GM12878 (cell line): ENCODE results near the gene FAM161A. TPM values are rescaled to one million over a fixed set of nuclear protein-coding genes. Genes with fewer than 3 reads are reported as not detected.

Experiments
- BCL11A ChIP-seq: IDR thresholded peaks from 2 replicates; pipeline ENCODE4 v1.6.1; 2011; ENCODE audit warnings: low read depth, low read length
- BHLHE40 ChIP-seq, 2 experiments: fragments of 450-650 bp in 1 of 2; IDR thresholded peaks; 2 replicates each; pipeline ENCODE4 v1.6.1; 2011 to 2017; ENCODE audit warnings: low read depth in 2 of 2, borderline replicate concordance in 1 of 2, improper control_type of control experiment in 1 of 2, low read length in 1 of 2, mild to moderate bottlenecking in 1 of 2
- CHD2 ChIP-seq: IDR thresholded peaks from 2 replicates; pipeline ENCODE4 v1.6.1; 2011; ENCODE audit warnings: low read depth, low read length, improper control_type of control experiment, borderline replicate concordance
- CHD4 ChIP-seq: fragments of 200-600 bp; sonication (generic); IDR thresholded peaks from 2 replicates; pipeline ENCODE4 v1.6.1; 2016; ENCODE audit warnings: mild to moderate bottlenecking
- EED ChIP-seq: sonication (generic); IDR thresholded peaks from 2 replicates; pipeline ENCODE4 v1.6.1; 2016; ENCODE audit warnings: antibody characterized with exemption, low read depth
- EZH2 ChIP-seq: IDR thresholded peaks from 2 replicates; pipeline ENCODE4 v1.6.1; 2012; ENCODE audit warnings: low read depth, mild to moderate bottlenecking, control low read depth, inconsistent platforms, low read length, borderline replicate concordance; ENCODE audit not compliant: control insufficient read depth
- GABPA ChIP-seq: IDR thresholded peaks from 2 replicates; pipeline ENCODE4 v1.6.1; 2014; ENCODE audit warnings: antibody characterized with exemption, low read depth, mild to moderate bottlenecking, inconsistent platforms
- IKZF1 ChIP-seq: fragments of 450-650 bp; conservative IDR thresholded peaks from 2 replicates; pipeline ENCODE4 v1.6.1; 2017; ENCODE audit warnings: antibody characterized with exemption, mild to moderate bottlenecking
- JUNB ChIP-seq: IDR thresholded peaks from 2 replicates; pipeline ENCODE4 v1.6.1; 2016; ENCODE audit warnings: antibody characterized with exemption, mild to moderate bottlenecking
- MEF2B ChIP-seq: fragments of 450-650 bp; IDR thresholded peaks from 2 replicates; pipeline ENCODE4 v1.6.1; 2018; ENCODE audit warnings: mild to moderate bottlenecking, moderate library complexity; ENCODE audit not compliant: partially characterized antibody, poor library complexity, severe bottlenecking
- MTA3 ChIP-seq: IDR thresholded peaks from 2 replicates; pipeline ENCODE4 v1.6.1; 2012; ENCODE audit warnings: low read length, inconsistent platforms, borderline replicate concordance
- MYB ChIP-seq: fragments of 150-350 bp; IDR thresholded peaks from 2 replicates; pipeline ENCODE4 v1.6.1; 2014; ENCODE audit warnings: mild to moderate bottlenecking, low read depth, low read length, borderline replicate concordance
- MYC ChIP-seq: IDR thresholded peaks from 2 replicates; pipeline ENCODE4 v1.6.1; 2011; ENCODE audit warnings: mild to moderate bottlenecking, low read length, moderate library complexity, inconsistent platforms; ENCODE audit not compliant: insufficient read depth, insufficient replicate concordance, insufficient read length, severe bottlenecking
- NFXL1 ChIP-seq: fragments of 450-650 bp; IDR thresholded peaks from 2 replicates; pipeline ENCODE4 v1.6.1; 2017; ENCODE audit warnings: antibody characterized with exemption, mild to moderate bottlenecking, borderline replicate concordance
- NR2C2 ChIP-seq: IDR thresholded peaks from 2 replicates; pipeline ENCODE4 v1.6.1; 2011; ENCODE audit warnings: borderline replicate concordance, low read depth; ENCODE audit not compliant: control insufficient read depth, insufficient read length
- RAD21 ChIP-seq: IDR thresholded peaks from 2 replicates; pipeline ENCODE4 v1.6.1; 2011; ENCODE audit warnings: mild to moderate bottlenecking, low read depth, low read length, moderate library complexity; ENCODE audit not compliant: insufficient read depth
- SUPT20H ChIP-seq: IDR thresholded peaks from 2 replicates; pipeline ENCODE4 v1.6.1; 2011; ENCODE audit warnings: low read depth, mild to moderate bottlenecking, low read length, moderate library complexity, borderline replicate concordance; ENCODE audit not compliant: control insufficient read depth
- SUZ12 ChIP-seq: fragments of 200-600 bp; sonication (generic); IDR thresholded peaks from one replicate; pipeline ENCODE4 v1.6.1; 2018; ENCODE audit warnings: antibody characterized with exemption, mild to moderate bottlenecking; ENCODE audit not compliant: unreplicated experiment
- TCF7 ChIP-seq: IDR thresholded peaks from 2 replicates; pipeline ENCODE4 v1.6.1; 2014; ENCODE audit warnings: antibody characterized with exemption, borderline replicate concordance
- WRNIP1 ChIP-seq: IDR thresholded peaks from 2 replicates; pipeline ENCODE4 v1.6.1; 2011; ENCODE audit warnings: low read depth, low read length, improper control_type of control experiment, borderline replicate concordance
- YBX1 ChIP-seq: fragments of 450-650 bp; IDR thresholded peaks from 2 replicates; pipeline ENCODE4 v1.6.1; 2016; ENCODE audit warnings: antibody characterized with exemption
- ZBED1 ChIP-seq: IDR thresholded peaks from 2 replicates; pipeline ENCODE4 v1.6.1; 2016; ENCODE audit warnings: borderline replicate concordance
- ZNF384 ChIP-seq: IDR thresholded peaks from 2 replicates; pipeline ENCODE4 v1.6.1; 2012; ENCODE audit warnings: low read depth, mild to moderate bottlenecking, low read length, improper control_type of control experiment, borderline replicate concordance
- ZSCAN29 ChIP-seq: fragments of 450-650 bp; IDR thresholded peaks from 2 replicates; pipeline ENCODE4 v1.6.1; 2017; ENCODE audit warnings: mild to moderate bottlenecking, moderate library complexity
- polyA plus RNA-seq, 11 experiments: library from polyadenylated mRNA; depleted of rRNA in 4 of 11; unstranded in 6 of 11; stranded (reverse) in 5 of 11; fragments of >200 nt; fragmentation: Nextera tagmentation in 4 of 11; fragmentation: Illumina TruSeq in 1 of 11; extraction: Ambion mirVana in 4 of 11; extraction: Trizol in 1 of 11; gene quantifications; 1 replicate in 1 of 11; 2 replicates in 10 of 11; pipeline versions ENCODE4 v1.2.1 to v1.2.3, GENCODE V29; 2011 to 2016; ENCODE audit warnings: inconsistent platforms in 2 of 11, missing spikeins in 2 of 11, low read depth in 1 of 11
- total RNA-seq, 4 experiments: library from RNA; depleted of rRNA in 3 of 4; stranded (reverse); fragments of >200 nt in 3 of 4; fragmentation: Illumina TruSeq in 1 of 4; extraction: Trizol in 1 of 4; gene quantifications; 2 replicates each; pipeline versions ENCODE4 v1.2.1 to v1.2.3, GENCODE V29; 2013 to 2021
- TF ChIP-seq, protein P1 (sequence below): IDR thresholded peaks from 2 replicates; pipeline ENCODE4 v1.6.1; 2012; ENCODE audit warnings: mild to moderate bottlenecking, low read depth, low read length
- TF ChIP-seq, protein P2 (sequence below): fragments of 450-650 bp; IDR thresholded peaks from 2 replicates; pipeline ENCODE4 v1.6.1; 2014; ENCODE audit warnings: mild to moderate bottlenecking

The FAM161A gene
- total and polyA plus RNA-seq, 10 of the 15 experiments (the other 5 are each of a cell fraction or from before 2014, with no cell fraction given): 2.2 to 12.2 (median 8.9) TPM

DNA sequence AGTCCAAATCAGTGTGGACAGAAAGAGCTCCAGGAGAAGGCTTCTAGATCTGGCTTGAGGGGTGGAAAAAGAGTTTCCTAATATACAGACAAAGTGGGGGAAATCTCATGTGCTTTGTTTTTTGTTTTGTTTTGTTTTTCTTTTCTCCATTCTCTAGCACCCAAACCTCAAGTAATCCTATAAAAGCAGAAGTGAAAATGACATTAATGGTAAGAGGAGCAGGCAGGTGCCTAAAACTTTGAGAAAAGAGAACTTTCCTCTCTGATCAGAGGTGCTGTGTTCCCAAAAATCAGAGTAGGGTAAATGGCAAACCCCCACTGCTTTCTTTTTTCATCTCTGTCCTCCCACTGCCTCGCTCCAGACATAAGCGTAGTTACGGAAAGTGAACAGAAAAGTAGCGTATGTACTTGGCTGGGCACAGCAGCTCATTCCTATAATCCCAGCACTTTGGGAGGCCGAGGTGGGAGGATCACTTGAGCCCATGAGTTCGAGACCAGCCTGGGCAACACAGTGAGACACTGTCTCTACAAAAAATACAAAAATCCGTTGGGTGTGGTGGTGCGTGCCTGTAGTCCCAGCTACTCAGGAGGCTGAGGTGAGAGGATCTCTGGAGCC lies 77.8 kb downstream of the FAM161A start (continued):
- TF ChIP-seq EZH2: no peak
- no peak for TF ChIP-seq YBX1
- TF ChIP-seq RAD21: 0 out of 2 replicates have a peak, but pooled peaks have one; percentile 8
- TF ChIP-seq TCF7: no peak
- peak; percentile 89 for TF ChIP-seq IKZF1
- TF ChIP-seq WRNIP1: no peak
- TF ChIP-seq BCL11A: peak; percentile 49; the same call in 1 of the 2 replicates
- no peak for TF ChIP-seq MEF2B
- no peak for TF ChIP-seq JUNB
- TF ChIP-seq SUPT20H: no peak
- TF ChIP-seq ZNF384: no peak
- TF ChIP-seq NFXL1: no peak
- TF ChIP-seq GABPA: no peak
- no peak for TF ChIP-seq MYB
- peak; percentile 76 to 77; a peak in 2 of 4 replicates for TF ChIP-seq BHLHE40 (IDR thresholded peaks at IDR 0.05; ENCODE audit: borderline replicate concordance in 1 of 2, low read depth in 2 of 2, low read length in 1 of 2)
- no peak for TF ChIP-seq CHD4
- TF ChIP-seq, protein P1, sequence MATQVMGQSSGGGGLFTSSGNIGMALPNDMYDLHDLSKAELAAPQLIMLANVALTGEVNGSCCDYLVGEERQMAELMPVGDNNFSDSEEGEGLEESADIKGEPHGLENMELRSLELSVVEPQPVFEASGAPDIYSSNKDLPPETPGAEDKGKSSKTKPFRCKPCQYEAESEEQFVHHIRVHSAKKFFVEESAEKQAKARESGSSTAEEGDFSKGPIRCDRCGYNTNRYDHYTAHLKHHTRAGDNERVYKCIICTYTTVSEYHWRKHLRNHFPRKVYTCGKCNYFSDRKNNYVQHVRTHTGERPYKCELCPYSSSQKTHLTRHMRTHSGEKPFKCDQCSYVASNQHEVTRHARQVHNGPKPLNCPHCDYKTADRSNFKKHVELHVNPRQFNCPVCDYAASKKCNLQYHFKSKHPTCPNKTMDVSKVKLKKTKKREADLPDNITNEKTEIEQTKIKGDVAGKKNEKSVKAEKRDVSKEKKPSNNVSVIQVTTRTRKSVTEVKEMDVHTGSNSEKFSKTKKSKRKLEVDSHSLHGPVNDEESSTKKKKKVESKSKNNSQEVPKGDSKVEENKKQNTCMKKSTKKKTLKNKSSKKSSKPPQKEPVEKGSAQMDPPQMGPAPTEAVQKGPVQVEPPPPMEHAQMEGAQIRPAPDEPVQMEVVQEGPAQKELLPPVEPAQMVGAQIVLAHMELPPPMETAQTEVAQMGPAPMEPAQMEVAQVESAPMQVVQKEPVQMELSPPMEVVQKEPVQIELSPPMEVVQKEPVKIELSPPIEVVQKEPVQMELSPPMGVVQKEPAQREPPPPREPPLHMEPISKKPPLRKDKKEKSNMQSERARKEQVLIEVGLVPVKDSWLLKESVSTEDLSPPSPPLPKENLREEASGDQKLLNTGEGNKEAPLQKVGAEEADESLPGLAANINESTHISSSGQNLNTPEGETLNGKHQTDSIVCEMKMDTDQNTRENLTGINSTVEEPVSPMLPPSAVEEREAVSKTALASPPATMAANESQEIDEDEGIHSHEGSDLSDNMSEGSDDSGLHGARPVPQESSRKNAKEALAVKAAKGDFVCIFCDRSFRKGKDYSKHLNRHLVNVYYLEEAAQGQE: no peak
- no peak for TF ChIP-seq ZSCAN29
- peak; percentile 57; the same call in 1 of the 2 replicates for TF ChIP-seq CHD2
- no peak for TF ChIP-seq MTA3
- TF ChIP-seq, protein P2, sequence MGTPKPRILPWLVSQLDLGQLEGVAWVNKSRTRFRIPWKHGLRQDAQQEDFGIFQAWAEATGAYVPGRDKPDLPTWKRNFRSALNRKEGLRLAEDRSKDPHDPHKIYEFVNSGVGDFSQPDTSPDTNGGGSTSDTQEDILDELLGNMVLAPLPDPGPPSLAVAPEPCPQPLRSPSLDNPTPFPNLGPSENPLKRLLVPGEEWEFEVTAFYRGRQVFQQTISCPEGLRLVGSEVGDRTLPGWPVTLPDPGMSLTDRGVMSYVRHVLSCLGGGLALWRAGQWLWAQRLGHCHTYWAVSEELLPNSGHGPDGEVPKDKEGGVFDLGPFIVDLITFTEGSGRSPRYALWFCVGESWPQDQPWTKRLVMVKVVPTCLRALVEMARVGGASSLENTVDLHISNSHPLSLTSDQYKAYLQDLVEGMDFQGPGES: no peak
- 0 out of 2 replicates have a peak, but pooled peaks have one; percentile 35 for TF ChIP-seq EED
- no peak for TF ChIP-seq MYC
- no peak for TF ChIP-seq ZBED1
- no peak for TF ChIP-seq SUZ12
- TF ChIP-seq NR2C2: no peak
